ENCODE results near the gene CD72.
A peak's percentile ranks its signal among the peaks of the same experiment; 100 is the strongest.

DNA sequence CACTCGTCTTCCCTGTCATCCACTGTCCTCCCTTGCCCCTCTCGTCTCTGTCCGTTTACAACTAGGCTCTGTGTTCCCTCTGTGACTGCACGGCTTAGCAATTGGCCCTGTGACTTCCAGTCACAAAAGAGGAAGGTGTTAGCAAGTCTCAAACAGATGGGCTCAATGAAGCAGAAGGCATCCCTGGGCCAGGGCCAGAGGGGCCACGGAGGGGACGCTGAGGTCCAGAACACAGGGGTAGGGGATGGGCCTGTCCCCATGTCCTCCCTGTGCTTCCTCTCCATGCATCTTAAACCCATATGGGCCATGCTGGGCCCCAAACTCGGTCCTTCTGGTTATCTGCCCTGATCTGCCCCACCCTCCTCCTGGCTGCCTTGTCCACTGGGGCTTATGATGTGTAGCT lies at the start of gene CD72:
- TF ChIP-seq, protein P1, sequence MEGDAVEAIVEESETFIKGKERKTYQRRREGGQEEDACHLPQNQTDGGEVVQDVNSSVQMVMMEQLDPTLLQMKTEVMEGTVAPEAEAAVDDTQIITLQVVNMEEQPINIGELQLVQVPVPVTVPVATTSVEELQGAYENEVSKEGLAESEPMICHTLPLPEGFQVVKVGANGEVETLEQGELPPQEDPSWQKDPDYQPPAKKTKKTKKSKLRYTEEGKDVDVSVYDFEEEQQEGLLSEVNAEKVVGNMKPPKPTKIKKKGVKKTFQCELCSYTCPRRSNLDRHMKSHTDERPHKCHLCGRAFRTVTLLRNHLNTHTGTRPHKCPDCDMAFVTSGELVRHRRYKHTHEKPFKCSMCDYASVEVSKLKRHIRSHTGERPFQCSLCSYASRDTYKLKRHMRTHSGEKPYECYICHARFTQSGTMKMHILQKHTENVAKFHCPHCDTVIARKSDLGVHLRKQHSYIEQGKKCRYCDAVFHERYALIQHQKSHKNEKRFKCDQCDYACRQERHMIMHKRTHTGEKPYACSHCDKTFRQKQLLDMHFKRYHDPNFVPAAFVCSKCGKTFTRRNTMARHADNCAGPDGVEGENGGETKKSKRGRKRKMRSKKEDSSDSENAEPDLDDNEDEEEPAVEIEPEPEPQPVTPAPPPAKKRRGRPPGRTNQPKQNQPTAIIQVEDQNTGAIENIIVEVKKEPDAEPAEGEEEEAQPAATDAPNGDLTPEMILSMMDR (IDR thresholded peaks at IDR 0.05), result no peak
- TF ChIP-seq POLR2A (IDR thresholded peaks at IDR 0.05), result peak in 1 of 4 donors; percentile 27

Measured in esophagus squamous epithelium (tissue), 4 donors.